ENCODE measurements around the gene GUSB.
A peak's percentile ranks its signal among the peaks of the same experiment; 100 is the strongest.
"Not testable (repeated sequence)": the region's sequence is repeated elsewhere in the genome, so short reads cannot be mapped to it uniquely, and the experiment has no call there.

The GUSB gene

DNA sequence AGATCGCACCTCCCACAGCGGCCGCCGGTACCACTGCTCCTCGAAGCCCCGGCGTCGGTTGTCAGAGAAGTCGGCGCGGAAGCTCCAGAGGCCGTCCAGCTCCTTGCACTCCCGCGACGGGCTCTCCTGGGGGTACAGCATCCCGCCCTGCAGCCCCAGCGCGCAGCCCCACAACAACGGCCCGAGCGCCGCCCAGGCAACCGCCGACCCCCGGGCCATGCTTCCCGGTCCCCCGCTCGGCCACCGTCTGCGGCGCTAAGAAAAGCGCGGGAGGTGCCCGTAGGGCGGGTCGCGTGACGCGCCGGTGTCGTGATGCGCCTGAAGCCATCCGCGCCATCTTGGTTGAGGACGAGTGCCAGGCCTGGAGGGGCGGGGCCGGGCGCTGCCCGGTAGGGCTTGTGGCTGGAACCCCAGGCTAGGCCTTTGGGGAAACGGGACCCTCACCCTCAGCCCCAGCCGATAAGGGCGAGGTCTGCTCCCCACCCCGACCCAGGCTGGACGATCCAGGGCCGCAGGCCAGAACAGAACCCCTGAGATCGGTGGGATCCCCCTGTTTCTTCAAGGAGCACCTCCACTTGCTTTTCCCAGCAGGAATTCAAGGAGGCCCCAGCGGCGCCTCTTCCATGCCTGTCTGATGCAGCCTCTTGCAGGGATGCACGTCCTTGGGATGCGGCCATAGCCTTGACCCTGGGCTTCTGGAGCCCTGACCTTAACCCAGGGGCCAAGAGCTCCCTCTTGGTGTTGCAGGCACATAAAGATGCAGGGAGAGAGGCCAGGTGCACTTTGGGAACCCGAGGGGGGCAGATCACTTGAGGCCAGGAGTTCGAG lies at the start of gene GUSB:
GUSB (minus strand) TSS at position 249 of the 828 bp plus-strand sequence; CDS start at position 219, 30 bp downstream.
- peak; percentile 97 for DNase-seq

DNA sequence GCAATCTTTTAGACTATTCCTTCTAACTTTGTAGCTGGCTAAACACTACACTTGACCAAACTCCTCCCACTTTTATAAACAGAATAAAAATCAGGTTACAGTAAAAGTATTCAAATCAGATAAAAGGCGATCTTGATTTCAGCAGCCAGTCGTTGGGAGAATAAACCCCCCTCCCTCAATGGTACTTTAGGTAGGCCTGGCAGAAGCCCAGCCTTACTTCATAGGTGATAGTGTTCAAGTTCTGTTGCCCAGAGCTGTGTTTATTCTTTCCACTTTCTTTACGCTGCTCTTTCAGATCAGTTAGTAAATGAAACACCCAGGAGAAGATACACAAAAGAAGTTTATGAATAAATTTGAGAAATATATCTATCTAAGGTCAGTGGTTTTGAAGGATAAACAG lies 46.3 kb upstream of the GUSB start:
- DNase-seq, result not testable (repeated sequence)

DNA sequence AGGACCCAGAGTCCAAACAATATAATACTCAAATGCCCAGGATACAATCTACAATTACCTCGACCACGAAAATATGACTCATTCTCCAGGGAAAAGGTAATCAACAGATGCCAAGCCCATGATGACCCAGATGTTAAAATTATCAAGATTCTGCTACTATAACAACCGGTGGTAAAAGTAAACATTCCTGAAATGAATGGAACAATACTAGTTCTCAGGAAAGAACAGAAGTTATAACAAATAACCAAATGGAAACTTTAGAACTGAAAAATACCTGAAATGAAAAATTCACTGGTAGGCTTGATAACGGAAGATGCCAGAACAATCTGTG lies 34.1 kb upstream of the GUSB start:
- no peak for DNase-seq

DNA sequence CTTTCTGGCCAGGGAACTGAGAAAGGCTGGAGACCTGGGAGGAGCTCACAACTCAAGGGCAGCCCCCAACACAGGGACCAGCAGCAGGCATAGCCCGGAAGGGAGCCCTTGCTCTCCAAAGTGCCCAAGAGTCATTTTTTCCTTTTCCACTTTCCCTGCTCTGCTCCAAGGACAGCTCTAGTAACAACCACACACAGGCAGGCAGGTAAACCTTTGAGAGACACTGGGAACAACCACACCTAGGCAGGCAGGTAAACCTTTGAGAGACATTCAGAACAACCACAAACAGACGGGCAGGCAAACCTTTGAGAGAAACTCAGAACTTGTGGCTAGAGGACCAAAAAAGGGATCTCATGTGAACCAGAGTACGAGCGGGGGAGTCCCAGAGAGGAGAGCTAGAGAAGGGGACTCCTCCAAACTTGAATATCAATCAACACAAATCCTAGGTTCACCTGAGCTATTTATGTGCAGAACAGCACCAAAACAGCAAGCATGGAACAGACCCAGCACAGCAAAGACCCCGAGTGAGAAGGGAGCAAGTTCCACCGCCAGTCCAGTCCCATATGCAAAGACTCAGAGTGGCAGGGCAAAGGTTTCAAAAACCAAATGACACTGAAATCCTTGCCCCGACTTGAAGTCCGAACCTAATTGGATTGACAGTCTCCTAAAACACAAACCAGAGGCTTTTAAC lies 33.6 kb upstream of the GUSB start:
- no peak for DNase-seq

DNA sequence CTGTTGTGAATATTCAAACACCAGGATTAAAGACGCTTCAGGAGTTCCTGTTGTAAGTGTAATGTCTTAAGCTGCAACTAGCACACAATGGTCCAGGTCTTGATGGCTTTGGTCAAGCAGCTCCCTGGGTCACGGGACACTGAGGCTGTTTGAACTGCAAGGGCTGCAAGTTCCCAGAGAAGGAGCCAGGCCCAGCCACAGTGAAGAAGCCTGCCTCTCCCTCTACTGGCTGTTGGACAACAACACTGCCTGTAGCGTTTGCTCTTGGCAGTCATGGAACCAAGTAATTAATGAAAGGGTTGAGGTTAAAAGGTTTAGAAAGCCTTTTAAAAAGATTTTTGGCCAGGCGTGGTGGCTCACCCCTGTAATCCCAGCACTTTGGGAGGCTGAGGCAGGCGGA lies 31.9 kb upstream of the GUSB start:
- DNase-seq, result no peak

DNA sequence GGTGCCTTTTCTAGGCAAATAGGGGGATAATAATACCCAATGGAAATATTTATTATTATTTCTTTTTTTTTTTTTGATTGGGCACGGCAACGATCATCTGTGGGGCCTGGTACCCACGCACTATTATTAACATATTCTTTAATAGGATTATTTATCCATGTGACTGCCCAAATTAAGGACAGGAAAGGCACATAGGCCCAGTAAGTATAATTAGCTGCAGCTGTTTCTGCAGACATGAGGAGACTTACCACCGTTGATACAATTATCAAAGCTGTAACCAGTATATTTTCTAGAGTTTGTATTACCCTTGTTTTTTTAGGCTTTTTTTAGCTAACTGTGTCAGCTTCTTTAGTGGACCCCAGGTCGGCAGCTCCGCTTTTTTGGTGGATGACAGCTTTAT lies 25.2 kb upstream of the GUSB start:
- no peak for DNase-seq

DNA sequence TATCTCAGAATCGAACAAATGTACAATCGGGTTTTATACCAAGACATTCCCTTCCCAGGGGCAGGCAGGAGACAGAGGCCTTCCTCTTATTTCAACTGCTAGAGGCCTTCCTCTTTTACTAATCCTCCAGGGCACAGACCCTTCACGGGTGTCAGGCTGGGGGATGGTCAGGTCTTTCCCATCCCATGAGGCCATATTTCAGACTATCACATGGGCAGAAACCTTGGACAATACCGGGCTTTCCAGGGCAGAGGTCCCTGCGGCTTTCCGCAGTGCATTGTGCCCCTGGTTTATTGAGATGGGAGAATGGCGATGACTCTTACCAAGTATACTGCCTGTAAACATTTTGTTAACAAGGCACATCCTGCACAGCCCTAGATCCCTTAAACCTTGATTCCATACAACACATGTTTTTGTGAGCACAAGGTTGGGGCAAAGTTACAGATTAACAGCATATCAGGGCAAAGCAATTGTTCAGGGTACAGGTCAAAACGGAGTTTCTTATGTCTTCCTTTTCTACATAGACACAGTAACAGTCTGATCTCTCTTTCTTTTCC lies 23.2 kb upstream of the GUSB start:
- not testable (repeated sequence) for DNase-seq

DNA sequence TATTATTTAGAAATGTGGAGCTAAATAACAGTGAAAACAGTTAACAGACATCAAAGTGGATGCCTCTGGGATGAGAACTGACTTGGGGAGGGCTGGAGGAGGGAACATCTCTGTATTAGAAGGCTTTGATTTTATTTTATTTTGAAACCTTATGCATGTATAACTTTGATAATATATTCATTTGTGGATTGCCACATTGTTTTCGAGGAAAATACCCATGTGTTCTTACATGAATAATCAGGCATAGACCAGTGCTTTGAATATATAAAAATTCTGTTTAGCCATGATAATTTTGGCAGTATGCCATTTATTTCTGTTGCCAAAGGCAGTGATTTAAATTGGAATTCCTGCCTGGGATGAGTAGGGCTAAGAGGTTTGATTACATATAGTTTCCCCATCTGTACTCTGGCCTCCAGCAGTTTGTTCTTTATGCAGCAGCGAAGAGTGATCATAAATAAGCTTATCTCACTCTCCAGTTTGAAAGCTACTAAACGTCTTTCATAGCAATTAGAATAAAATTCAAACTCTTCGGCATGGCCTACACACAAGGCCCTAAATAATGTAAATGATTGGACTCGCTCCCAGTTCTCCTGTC lies 18.9 kb upstream of the GUSB start:
- not testable (repeated sequence) for DNase-seq

DNA sequence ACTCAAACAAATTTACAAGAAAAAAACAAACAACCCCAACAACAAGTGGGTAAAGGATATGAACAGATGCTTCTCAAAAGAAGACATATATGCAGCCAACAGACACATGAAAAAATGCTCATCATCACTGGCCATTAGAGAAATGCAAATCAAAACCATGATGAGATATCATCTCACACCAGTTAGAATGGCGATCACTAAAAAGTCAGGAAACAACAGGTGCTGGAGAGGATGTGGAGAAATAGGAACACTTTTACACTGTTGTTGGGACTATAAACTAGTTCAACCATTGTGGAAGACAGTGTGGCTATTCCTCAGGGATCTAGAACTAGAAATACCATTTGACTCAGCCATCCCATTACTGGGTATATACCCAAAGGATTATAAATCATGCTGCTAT lies 13.0 kb upstream of the GUSB start:
- not testable (repeated sequence) for DNase-seq

DNA sequence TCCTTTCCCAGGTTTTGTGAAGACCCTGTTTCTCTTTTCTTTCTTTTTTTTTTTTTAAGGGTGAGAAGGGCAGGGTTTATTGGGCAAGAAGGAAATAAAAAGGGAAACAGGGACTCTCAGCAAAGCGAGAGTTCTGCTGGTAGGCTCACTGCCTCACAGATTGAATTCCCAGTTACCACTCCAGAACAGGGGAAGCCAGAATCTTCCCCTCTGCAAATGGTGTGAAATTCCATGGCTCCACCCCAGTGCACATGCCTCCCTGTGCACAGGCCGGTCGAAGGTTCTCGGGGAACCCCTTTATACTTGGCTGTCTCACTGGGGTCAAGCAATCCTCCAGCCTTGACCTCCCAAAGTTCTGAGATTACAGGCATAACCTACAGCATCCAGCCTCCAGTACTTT lies 10.5 kb upstream of the GUSB start:
- no peak for DNase-seq

DNA sequence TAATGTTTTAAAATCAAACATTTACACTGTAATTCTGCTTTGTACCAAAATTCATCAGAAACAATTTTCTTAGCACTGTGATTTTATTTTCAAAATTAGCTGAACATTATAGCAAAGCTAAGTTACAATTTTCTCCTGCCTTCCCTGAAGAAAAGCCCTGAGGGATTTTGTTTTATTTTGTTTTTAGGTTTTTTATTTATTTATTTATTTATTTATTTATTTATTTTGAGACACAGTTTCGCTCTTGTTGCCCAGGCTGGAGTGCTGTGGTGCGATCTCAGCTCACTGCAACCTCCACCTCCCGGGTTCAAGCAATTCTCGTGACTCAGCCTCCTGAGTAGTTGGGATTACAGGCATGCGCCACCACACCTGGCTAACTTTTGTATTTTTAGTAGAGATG lies 9.8 kb upstream of the GUSB start:
- DNase-seq, result not testable (repeated sequence)

DNA sequence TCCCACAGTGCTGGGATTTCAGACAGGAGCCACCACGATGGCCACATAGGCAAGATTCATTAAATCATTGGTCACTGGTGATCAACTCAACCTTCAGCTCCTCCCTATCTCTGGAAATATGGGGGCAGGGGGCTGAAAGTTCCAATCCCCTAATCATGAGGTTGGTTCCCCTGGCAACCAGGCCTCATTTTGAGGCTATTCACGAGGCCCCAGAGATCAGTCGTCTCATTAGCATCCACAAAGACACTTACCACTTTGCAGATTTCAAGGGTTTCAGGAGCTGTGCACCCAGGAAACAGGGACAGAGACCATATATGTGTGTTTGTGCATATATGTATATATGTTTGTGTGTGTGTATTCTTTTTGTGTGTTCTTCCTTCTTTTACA lies 7.7 kb upstream of the GUSB start:
- DNase-seq, result peak; percentile 11

DNA sequence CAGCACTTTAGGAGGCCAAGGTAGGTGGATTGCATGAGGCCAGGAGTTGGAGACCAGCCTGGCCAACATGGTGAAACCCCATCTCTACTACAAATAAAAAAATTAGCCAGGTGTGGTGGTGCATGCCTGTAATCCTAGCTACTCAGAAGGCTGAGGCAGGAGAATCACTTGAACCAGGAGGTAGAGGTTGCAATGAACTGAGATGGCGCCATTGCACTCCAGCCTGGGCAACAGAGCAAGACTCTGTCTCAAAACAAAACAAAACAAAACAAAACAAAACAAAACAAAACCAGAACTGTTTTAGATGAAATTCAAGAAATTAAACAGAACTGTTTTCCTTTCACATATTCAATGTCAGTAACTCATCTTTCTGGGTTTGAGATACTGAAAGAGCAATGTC lies 6.5 kb upstream of the GUSB start:
- peak; percentile 1 for DNase-seq

DNA sequence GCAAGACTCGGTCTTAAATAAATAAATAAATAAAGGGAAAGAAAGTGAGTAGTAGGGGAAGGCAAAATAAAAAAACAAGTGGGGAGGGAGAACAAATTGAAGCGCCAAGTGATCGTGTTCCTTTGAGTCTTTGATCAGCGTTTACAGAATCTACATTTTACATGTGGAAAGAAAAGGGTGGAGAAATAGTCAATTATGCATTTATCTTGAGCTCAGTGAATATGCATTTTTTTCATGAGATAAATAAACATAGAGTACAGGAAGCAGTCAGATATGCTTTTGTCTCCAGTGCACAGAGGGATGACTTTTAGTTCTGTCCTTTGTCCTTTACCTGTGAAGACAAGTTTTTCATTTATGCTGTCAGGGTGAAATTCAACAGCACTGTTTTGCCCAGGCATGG lies 6.1 kb upstream of the GUSB start:
- no peak for DNase-seq

DNA sequence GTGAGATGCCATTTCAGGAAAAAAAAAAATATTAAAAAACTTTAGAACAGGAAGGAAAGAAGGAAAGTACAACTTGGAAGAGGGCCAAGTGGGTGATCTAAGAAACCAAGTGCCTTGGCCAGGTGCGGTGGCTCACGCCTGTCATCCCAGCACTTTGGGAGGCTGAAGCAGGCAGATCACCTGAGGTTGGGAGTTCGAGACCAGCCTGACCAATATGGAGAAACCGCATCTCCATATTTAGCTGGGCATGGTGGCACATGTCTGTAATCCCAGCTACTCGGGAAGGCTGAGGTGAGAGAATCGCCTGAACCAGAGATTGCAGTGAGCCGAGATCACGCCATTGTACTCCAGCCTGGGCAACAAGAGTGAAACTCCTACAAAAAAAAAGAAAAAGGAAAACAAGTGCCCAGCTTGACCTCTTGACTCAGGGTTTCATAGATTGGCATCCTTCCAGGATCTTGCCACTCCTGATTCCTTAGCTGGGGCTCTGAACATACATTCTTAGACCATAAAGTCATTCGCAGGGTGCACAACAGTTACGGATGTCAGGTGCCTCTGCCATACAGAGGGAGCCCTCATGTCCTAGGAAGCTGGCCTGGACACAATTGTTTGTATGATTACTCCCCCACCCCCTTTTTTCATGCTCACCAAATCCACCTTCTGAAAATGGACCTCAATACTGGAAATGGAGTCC lies 2.1 kb upstream of the GUSB start:
- no peak for DNase-seq

DNA sequence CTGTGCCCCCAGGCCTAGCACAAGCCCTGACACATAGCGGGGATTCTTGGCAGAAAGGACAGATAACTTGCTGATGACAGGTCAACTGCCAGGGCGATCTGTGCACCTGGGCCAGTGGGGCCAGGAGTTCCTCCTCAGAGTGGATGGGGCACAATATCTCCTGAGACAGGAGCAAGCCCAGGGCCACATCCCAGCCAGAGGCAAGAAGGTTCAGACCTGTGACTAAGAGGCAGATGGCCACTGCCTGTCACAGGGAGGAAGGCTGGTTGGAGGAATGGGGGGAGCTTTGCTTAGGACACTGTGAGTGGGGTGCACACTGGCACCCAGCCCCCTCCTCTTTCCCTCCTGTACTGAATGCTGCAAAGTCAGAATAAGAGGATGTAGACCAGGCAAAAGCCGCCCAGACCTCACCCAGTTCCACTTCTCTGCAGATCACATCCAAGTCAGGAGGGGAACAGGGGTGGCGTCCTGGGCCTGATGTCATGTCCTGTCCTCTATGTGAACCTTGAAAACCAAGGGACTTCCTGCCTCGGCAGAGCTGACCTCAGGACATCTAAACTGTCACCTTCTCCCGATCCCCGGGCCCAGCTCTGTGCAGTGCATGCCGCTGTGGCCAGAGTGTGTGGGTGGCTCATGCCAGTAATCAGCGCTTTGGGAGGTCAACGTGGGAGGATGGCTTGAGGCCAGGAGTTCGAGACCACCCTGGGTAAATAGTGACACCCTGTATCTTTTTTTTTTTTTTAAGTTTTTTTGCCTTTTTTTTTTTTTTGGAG lies 1.3 kb downstream of the GUSB start:
- peak; percentile 74 for DNase-seq

DNA sequence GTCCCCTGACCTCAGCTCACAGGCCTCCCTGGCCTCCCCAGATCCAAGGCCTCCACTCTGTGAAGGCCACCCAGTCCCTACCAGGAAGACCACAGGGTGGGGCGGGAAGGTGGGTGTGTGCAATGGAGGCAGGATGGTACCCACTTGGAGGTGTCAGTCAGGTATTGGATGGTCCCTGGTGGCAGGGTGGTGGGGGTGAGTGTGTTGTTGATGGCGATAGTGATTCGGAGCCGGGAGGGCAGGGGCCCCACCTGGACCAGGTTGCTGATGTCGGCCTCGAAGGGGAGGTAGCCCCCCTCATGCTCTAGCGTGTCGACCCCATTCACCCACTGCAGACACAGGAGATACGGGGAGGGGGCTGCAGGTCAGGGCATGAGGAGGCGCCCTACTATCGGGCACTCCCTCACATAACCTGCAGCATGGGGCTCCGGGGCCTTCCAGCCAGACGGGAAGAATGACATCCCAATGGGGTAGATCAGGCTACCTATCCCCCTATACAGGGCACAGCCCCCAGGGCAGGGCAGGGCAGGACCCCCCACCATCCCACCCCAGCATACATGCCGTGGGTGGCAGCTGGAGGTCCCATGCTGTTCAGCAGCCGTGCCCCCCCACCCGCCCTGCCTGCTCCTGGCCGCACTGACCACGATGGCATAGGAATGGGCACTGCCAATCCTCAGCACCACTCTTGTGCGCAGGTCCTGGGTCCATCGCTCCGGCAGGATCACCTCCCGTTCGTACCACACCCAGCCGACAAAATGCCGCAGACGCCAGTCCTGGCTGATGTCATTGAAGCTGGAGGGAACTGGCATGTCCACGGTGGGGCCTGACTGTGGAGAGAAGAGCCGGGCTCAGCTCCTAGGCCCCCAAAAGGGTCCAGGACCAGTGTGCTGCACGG lies 2.2 kb downstream of the GUSB start:
- no peak for DNase-seq

DNA sequence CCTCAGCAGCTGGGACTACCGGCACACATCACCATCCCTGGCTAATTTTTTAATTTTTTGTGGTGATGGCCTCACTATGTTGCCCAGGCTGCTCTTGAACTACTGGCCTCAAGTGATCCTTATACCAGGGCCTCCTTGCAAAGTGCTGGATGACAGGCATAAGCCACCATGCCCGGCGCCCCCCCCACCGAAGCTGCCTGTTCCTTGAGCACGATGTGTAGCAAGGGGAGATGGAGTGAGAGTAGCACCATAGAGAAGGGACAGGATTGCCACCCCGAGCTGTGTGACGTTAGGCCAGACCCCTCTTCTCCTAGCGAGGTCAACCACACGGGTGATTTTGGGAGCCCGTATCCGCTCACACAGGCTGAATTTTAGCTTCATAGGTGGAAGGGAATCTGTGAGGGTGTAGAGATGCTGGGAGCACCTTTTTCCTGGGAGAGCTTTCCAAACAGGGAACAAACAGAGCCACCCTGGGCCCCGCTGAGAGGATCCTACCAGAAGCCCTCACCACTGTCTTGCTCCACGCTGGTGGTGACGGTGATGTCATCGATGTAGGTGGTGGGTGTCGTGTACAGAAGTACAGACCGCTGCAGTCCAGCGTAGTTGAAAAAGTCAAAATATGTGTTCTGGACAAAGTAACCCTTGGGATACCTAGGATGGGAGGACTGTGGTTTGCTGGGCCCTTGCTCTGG lies 3.0 kb downstream of the GUSB start:
- DNase-seq, result peak; percentile 54

DNA sequence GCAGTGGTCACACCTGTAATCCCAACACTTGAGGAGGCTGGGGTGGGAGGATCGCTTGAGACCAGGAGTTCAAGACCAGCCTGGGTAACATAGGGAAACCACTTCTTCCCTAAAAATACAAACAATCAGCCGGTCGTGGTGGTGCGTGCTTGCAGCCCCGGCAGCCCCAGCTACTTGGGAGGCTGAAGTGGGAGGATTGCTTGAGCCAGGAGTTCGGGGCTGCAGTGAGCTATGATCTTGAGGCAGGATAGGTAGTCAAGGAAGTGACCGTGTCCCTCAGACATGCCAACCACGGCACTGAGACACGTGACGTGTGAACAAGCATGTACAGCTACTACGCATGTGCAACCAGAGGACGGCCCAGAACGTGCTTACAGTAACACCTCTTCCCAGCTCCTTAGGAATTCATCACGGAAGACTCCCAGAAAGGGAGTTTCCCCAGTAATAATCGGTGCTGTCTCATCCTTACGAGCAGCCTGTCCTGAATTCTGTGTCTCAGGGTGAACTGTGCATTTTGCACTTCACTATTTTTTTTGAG lies 5.3 kb downstream of the GUSB start:
- no peak for DNase-seq

DNA sequence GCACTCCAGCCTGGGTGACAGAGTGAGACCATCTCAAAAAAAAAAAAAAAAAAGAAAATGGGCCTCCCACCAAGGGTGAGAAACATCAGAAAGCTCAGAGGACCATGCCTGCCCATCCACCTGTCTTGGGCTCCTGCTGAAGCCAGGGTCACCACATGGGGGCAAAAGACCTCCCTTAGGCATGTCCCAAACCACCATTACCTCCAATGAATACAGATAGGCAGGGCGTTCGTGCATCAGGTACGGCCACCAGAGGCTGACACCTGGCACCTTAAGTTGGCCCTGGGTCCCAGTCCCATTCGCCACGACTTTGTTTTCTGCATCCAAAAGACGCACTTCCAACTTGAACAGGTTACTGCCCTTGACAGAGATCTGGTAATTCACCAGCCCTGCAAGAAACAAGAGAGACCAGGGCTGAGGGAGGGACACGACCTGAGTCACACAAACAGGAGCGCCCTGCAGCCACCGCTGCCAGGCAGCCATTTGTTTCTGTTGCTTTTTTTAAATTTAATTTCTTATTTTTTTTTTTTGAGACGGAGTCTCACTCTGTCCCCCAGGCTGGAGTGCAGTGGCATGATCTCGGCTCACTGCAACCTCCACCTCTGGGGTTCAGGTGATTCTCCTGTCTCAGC lies 6.1 kb downstream of the GUSB start:
- no peak for DNase-seq
